Suprapubic skin (tissue), 4 donors: ENCODE results near the gene FKBP6. TPM values are rescaled to one million over a fixed set of nuclear protein-coding genes. Genes with fewer than 3 reads are reported as not detected.
"Not testable (repeated sequence)": the region's sequence is repeated elsewhere in the genome, so short reads cannot be mapped to it uniquely, and the experiment has no call there.

Source experiments
- DNase-seq, 2 donors: peaks; one replicate each; pipeline ENCODE4 v3.0.0-alpha.2; 2019; ENCODE audit warnings: low spot score in 2 of 2
- H3K27ac ChIP-seq: fragments of 200-600 bp; sonication (generic); one replicate; pipeline ENCODE4 v1.5.1; 2019
- H3K27me3 ChIP-seq: fragments of 200-600 bp; sonication (generic); one replicate; pipeline ENCODE4 v1.5.1; 2019
- H3K36me3 ChIP-seq: fragments of 200-600 bp; sonication (generic); one replicate; pipeline ENCODE4 v1.5.1; 2019
- H3K4me1 ChIP-seq: fragments of 200-600 bp; sonication (generic); one replicate; pipeline ENCODE4 v1.5.1; 2019
- H3K4me3 ChIP-seq: fragments of 200-600 bp; sonication (generic); one replicate; pipeline ENCODE4 v1.5.1; 2019; ENCODE audit warnings: mild to moderate bottlenecking
- H3K9me3 ChIP-seq: fragments of 200-600 bp; sonication (generic); one replicate; pipeline ENCODE4 v1.5.1; 2019
- CTCF ChIP-seq, 2 donors: fragments of 200-600 bp in 1 of 2; fragments of 450-650 bp in 1 of 2; sonication (generic) in 1 of 2; IDR thresholded peaks; one replicate each; pipeline ENCODE4 v1.5.1; 2016 to 2019; ENCODE audit warnings: antibody characterized with exemption in 2 of 2, mild to moderate bottlenecking in 1 of 2, moderate library complexity in 1 of 2
- EP300 ChIP-seq: sonication (generic); formaldehyde crosslinking; IDR thresholded peaks from one replicate; pipeline ENCODE4 v1.6.1; 2017; ENCODE audit warnings: antibody characterized with exemption
- POLR2A ChIP-seq, 2 donors: fragments of 450-650 bp; IDR thresholded peaks; one replicate each; pipeline ENCODE4 v1.6.1; 2017; ENCODE audit warnings: antibody characterized with exemption in 2 of 2, mild to moderate bottlenecking in 2 of 2, moderate library complexity in 2 of 2
- POLR2AphosphoS5 ChIP-seq, 3 donors: sonication (generic); formaldehyde crosslinking; IDR thresholded peaks; one replicate each; pipeline ENCODE4 v1.6.1; 2017; ENCODE audit warnings: antibody characterized with exemption in 3 of 3
- WGBS: methylation state at CpG from one replicate; pipeline ENCODE4 v1.1.5; 2018; 5-methylcytosine and 5-hydroxymethylcytosine counted together
- total RNA-seq, 4 donors: library from RNA; depleted of rRNA; stranded (reverse); fragments of >200 nt; gene quantifications; one replicate each; pipeline ENCODE4 v1.1.0, GENCODE V29; 2016

FKBP6 gene
- total RNA-seq, 4 donors from 2014 or later: not detected

- Histone ChIP-seq H3K27ac (no peak overlapping the region), H3K27me3 (peaks cover 23% of the 10 kb centered on the region), H3K36me3 (no peaks in the 10 kb centered on the region), H3K9me3 (no peaks in the 10 kb centered on the region), H3K4me1 (peaks cover 4% of the 10 kb centered on the region), H3K4me3 (no peak overlapping the region)
- 76% methylated on average over 13 of the region's 13 CpGs for WGBS
- no peak for TF ChIP-seq POLR2AphosphoS5 (IDR thresholded peaks at IDR 0.05)
- TF ChIP-seq CTCF (IDR thresholded peaks at IDR 0.05): no peak
- no peak for TF ChIP-seq POLR2A (IDR thresholded peaks at IDR 0.05)
- no peak for TF ChIP-seq EP300
- no peak for DNase-seq
These were observed 45.8 kb downstream of the FKBP6 start for GRCh38 chr7:73373741-73374140.

GRCh38 chr7:73376262-73376661, 48.3 kb downstream of the FKBP6 start:
- not testable (repeated sequence) for H3K4me3 ChIP-seq, H3K9me3 ChIP-seq, H3K27ac ChIP-seq, DNase-seq, H3K4me1 ChIP-seq, H3K36me3 ChIP-seq
- peaks cover 27% of the 10 kb centered on the region for H3K27me3 ChIP-seq
- WGBS: 70% methylated on average over 3 of the region's 4 CpGs

GRCh38 chr7:73376671-73377412, 48.9 kb downstream of the FKBP6 start:
- Histone ChIP-seq H3K4me3 (no peak overlapping the region), H3K4me1 (peaks cover 4% of the 10 kb centered on the region), H3K27ac (no peak overlapping the region), H3K9me3 (no peaks in the 10 kb centered on the region), H3K36me3 (no peaks in the 10 kb centered on the region), H3K27me3 (peaks cover 32% of the 10 kb centered on the region)
- DNase-seq: no peak
- TF ChIP-seq POLR2A (IDR thresholded peaks at IDR 0.05) (no peak), EP300 (no peak), CTCF (IDR thresholded peaks at IDR 0.05) (no peak), POLR2AphosphoS5 (IDR thresholded peaks at IDR 0.05) (no peak)
- WGBS: 77% methylated on average over 20 of the region's 20 CpGs

GRCh38 chr7:73377413-73378200, 49.6 kb downstream of the FKBP6 start:
- H3K4me1 ChIP-seq, H3K36me3 ChIP-seq, H3K9me3 ChIP-seq, H3K27ac ChIP-seq, DNase-seq: not testable (repeated sequence)
- peaks cover 32% of the 10 kb centered on the region for H3K27me3 ChIP-seq
- 9% methylated on average over 39 of the region's 68 CpGs for WGBS
- H3K4me3 ChIP-seq: peak overlapping the region; percentile 20

GRCh38 chr7:73382934-73383503, 55.1 kb downstream of the FKBP6 start:
- H3K27ac ChIP-seq: no peak overlapping the region
- H3K4me3 ChIP-seq: no peak overlapping the region
- peaks cover 14% of the 10 kb centered on the region for H3K9me3 ChIP-seq
- H3K27me3 ChIP-seq: peaks cover 16% of the 10 kb centered on the region
- no peaks in the 10 kb centered on the region for H3K36me3 ChIP-seq
- H3K4me1 ChIP-seq: no peaks in the 10 kb centered on the region
- WGBS: 92% methylated on average over 4 of the region's 4 CpGs
- no peak for TF ChIP-seq EP300
- no peak for TF ChIP-seq CTCF (IDR thresholded peaks at IDR 0.05)
- no peak for TF ChIP-seq POLR2AphosphoS5 (IDR thresholded peaks at IDR 0.05)
- TF ChIP-seq POLR2A (IDR thresholded peaks at IDR 0.05): no peak
- no peak for DNase-seq

GRCh38 chr7:73387221-73387828, 59.4 kb downstream of the FKBP6 start:
- no peak for DNase-seq
- Histone ChIP-seq H3K27ac (no peak overlapping the region), H3K27me3 (no peaks in the 10 kb centered on the region), H3K9me3 (peaks cover 14% of the 10 kb centered on the region), H3K4me3 (no peak overlapping the region), H3K36me3 (no peaks in the 10 kb centered on the region), H3K4me1 (no peaks in the 10 kb centered on the region)
- WGBS: 64% methylated on average over 2 of the region's 2 CpGs
- TF ChIP-seq CTCF (IDR thresholded peaks at IDR 0.05): no peak
- no peak for TF ChIP-seq EP300
- no peak for TF ChIP-seq POLR2AphosphoS5 (IDR thresholded peaks at IDR 0.05)
- no peak for TF ChIP-seq POLR2A (IDR thresholded peaks at IDR 0.05)
